Head of caudate nucleus (tissue), 42 donors: ENCODE data around the gene CNTRL.
"Not testable (repeated sequence)": the region's sequence is repeated elsewhere in the genome, so short reads cannot be mapped to it uniquely, and the experiment has no call there.

Experiments used
- DNase-seq, 42 donors: peaks; one replicate each; pipeline versions ENCODE4 v3.0.0 to v3.0.0-alpha.2; 2020 to 2021; ENCODE audit warnings: mixed read lengths in 7 of 42
- intact Hi-C: fragments of 100-400 bp; cut with DNase I; formaldehyde crosslinking; loops from one replicate; pipeline ENCODE4 v1.15.0; 2022

CNTRL gene

GRCh38 chr9:121168052-121168451 is 93.3 kb downstream of the CNTRL start:
- DNase-seq, result no peak
- intact Hi-C loops, result no loop called here

GRCh38 chr9:121169094-121169601 is 94.4 kb downstream of the CNTRL start:
- DNase-seq, result no peak
- intact Hi-C loops, result no loop called here

GRCh38 chr9:121171236-121171635 is 96.5 kb downstream of the CNTRL start:
- intact Hi-C loops, result no loop called here
- DNase-seq, result no peak

- intact Hi-C loops, result no loop called here
- no peak for DNase-seq
These were observed 98.2 kb downstream of the CNTRL start for GRCh38 chr9:121172726-121173487.

- no peak for DNase-seq
- intact Hi-C loops, result no loop called here
These were observed 98.7 kb downstream of the CNTRL start for GRCh38 chr9:121173501-121173900.

GRCh38 chr9:121178676-121179372 is 104.1 kb downstream of the CNTRL start:
- intact Hi-C loops, result no loop called here

GRCh38 chr9:121179373-121179721 is 104.6 kb downstream of the CNTRL start:
- intact Hi-C loops, DNase-seq: not testable (repeated sequence)

More at GRCh38 chr9:121178676-121179372, 104.1 kb downstream of the CNTRL start:
- DNase-seq, result no peak

- peak in 2 of 42 donors; percentile 15 to 28 for DNase-seq
- intact Hi-C loops, result no loop called here
These were observed 105.4 kb downstream of the CNTRL start for GRCh38 chr9:121179930-121180681.

GRCh38 chr9:121182101-121182836 is 107.5 kb downstream of the CNTRL start:
- DNase-seq, result no peak
- intact Hi-C loops, result no loop called here

GRCh38 chr9:121182989-121183388 is 108.2 kb downstream of the CNTRL start:
- DNase-seq, result no peak
- intact Hi-C loops, result no loop called here

- no peak for DNase-seq
- intact Hi-C loops, result no loop called here
These were observed 109.1 kb downstream of the CNTRL start for GRCh38 chr9:121183666-121184423.

- DNase-seq, result no peak
- intact Hi-C loops, result no loop called here
These were observed 109.7 kb downstream of the CNTRL start for GRCh38 chr9:121184463-121184862.

- DNase-seq, result no peak
- intact Hi-C loops, result no loop called here
These were observed 110.5 kb downstream of the CNTRL start for GRCh38 chr9:121185178-121185745.

- no peak for DNase-seq
- intact Hi-C loops, result no loop called here
These were observed 111.1 kb downstream of the CNTRL start for GRCh38 chr9:121185774-121186403.

- DNase-seq, result no peak
- intact Hi-C loops, result no loop called here
These were observed 113.0 kb downstream of the CNTRL start for GRCh38 chr9:121187636-121188305.

GRCh38 chr9:121189006-121189405 is 114.3 kb downstream of the CNTRL start:
- intact Hi-C loops, result no loop called here

GRCh38 chr9:121189660-121190059 is 114.9 kb downstream of the CNTRL start:
- intact Hi-C loops, result no loop called here
- no peak for DNase-seq

More at GRCh38 chr9:121189006-121189405, 114.3 kb downstream of the CNTRL start:
- DNase-seq, result no peak
